T-helper 2 cell treated with Interferon-gamma antibody and Interleukin-4, amounts not matched to agents 100 ng/mL and 5 ng/mL, for 36 hours (primary cell): ENCODE results near the gene APOBEC2. TPM values are rescaled to one million over a fixed set of nuclear protein-coding genes. Genes with fewer than 3 reads are reported as not detected.
"Not testable (repeated sequence)": the region's sequence is repeated elsewhere in the genome, so short reads cannot be mapped to it uniquely, and the experiment has no call there.

Source experiments
- intact Hi-C: fragments of 100-400 bp; cut with micrococcal nuclease; formaldehyde crosslinking; loops from one replicate; pipeline ENCODE4 v1.15.1; 2023
- total RNA-seq: library from RNA; stranded (reverse); gene quantifications from 2 replicates; pipeline ENCODE4 v1.2.3, GENCODE V29; 2022

The APOBEC2 gene
- not detected in 2 replicates for total RNA-seq

DNA sequence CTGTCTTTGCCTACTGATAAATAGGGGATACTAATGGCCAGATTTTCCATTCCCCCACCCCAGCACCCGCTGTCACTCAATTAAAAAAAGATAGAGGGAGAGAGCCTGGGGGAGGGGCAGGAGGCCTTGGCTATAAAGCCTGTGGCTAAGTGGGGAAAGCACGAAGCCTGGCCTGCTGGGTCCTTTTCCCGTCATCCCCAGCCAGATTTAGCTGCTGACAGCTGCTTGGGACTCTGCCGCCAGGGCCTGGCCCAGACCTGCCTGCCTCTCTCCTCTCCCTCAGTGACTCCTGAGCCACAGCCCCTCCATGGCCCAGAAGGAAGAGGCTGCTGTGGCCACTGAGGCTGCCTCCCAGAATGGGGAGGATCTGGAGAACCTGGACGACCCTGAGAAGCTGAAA lies at the start of gene APOBEC2:
Gene APOBEC2, plus strand, starts transcription at position 162 of the 400 bp plus-strand sequence. Its CDS starts 146 bp downstream, at position 308.
- intact Hi-C loops: no loop called here

DNA sequence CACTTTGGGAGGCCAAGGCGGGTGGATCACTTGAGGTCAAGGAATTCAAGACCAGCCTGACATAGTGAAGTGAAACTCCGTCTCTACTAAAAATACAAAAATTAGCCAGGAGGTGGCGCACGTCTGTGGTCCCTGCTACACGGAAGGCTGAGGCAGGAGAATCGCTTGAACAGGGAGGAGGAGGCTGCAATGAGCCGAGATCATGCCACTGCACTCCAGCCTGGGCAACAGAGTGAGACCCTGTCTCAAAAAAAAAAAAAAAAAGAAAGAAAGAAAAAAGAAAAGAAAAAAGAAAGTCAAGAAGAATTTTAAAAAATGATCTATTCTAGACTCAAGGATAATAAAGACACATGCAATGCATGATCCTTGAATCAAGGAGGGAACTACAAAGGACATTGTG lies 46.8 kb upstream of the APOBEC2 start:
- intact Hi-C loops: loop anchor here (1.0 to 5.0 kb wide), 4 partner anchors 21 to 176 kb away; partner anchors contain the start of gene UNC5CL

DNA sequence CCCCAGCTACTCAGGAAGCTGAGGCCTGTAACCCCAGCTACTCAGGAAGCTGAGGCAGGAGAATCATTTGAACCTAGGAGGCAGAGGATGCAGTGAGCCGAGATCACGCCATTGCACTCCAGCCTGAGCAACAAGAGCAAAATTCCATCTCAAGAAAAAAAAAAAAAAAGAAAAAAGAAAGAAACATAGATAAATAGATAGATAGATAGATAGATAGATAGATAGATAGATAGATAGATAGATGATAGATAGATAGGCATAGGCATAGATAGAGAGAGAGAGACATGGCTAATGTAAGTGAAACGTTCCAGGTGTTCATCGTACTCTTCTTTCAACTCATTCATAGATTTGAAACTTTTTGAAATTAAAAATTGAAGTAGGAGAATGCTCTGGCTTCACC lies 46.0 kb upstream of the APOBEC2 start:
- intact Hi-C loops: loop anchor here (1.0 to 5.0 kb wide), 4 partner anchors 20 to 175 kb away; partner anchors contain the start of gene UNC5CL

DNA sequence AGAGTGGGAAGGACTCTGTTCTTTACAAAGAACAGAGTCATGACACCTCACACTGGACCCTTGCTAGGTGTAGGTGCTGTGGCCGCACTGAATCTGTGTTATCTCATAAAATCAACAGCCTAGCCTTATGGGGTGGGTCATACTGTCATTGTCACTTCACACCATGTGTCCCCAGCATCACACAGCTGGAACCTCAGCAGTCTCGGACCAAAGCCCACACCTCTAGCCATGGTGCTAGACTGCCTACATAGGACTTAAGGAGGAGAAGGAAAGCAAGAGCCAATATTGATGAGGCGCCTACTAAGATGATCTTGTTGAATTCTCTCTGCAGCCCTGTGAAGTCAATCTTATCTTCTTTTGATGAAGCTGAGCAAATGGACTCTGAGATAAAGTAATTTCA lies 45.0 kb upstream of the APOBEC2 start:
- intact Hi-C loops: loop anchor here (5.0 kb wide), 1 partner anchor 174 kb away; no protein-coding TSS in a partner anchor

DNA sequence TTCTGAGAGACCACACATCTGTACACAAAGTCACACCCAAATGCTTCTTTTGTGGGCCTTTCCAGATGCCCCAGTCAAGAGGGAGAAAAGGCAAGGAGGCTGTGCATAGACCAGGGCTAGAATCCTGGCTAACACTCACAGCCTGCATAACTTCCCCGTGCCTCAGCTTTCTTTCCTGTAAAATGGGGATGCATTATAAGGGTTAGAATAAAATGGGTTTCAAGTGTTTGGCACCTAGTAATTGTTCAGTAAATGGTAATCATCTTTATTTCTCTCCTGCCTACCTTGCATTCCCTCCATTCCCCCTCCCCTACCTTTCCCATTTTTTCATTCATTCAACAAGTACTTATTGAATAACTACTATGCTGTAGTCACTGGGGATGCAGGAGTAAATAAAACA lies 43.3 kb upstream of the APOBEC2 start:
- intact Hi-C loops: loop anchor here (5.0 kb wide), 1 partner anchor 173 kb away; no protein-coding TSS in a partner anchor

DNA sequence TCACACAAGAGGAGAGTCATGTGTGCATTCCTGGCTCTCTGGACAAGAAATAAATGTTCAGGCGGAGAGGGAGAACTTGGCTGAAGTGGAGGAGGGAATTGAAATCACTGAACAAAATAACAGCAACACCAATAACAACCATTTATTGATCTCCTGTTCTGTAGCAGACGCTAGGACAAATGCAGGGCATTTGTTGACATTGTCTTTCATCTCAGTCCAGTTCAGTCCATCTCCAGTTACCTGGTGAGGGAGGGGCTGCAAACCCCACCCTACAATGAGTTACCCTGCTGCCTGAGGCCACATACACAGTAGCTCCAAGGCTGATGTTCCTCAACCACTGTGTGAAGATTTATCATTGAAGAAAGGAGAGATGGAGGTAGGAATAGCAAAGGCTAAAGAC lies 41.3 kb upstream of the APOBEC2 start:
- intact Hi-C loops: no loop called here

DNA sequence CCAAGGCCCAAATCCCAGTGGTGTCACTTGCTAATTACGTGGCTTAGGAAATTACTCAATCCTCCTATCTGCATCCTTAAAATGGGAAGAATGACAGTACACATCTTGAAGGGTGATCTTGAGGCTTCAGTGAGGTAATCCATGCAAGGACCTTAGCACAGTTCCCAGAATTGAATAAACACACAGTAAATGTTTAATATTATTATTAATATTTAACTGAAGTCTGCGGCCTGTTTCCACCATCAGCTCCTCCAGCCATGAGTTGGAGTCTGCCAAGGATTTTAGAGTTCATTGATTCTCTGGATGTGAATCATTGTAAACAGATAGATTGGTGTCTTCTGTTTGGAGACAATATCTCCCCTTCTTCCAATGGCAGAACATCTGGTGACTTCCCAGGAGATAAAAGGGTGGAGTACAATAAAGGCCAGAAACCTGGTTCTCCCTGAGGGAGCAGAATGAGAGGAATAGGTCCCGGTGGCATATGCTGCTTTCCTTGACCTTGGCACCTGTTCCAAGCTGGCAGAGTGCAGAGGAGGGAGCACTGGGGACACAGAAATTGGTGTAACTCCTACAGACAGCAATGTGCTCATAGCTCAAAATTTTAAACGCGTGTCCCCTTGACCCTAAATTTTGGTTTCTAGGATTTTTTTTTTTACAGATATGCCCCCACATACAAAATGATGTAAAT lies 39.4 kb upstream of the APOBEC2 start:
- intact Hi-C loops: no loop called here

DNA sequence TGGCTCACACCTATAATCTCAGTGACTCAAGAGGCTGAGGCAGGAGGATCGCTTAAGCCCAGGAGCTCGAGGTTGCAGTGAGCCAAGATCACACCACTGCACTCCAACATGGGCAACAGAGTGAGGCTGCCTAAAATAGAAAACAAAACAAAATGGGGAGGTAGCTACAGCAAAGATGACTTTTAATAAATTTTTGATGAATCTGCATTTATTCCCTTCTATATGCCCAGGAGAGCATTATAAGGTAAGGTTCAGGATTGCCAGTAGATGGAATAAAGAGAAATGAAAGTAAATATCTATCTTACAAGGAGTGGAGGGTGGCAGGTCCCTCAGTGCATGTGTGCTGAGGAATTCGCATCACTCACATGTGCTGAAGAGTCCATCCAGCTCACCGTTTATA lies 38.2 kb upstream of the APOBEC2 start:
- intact Hi-C loops: no loop called here

DNA sequence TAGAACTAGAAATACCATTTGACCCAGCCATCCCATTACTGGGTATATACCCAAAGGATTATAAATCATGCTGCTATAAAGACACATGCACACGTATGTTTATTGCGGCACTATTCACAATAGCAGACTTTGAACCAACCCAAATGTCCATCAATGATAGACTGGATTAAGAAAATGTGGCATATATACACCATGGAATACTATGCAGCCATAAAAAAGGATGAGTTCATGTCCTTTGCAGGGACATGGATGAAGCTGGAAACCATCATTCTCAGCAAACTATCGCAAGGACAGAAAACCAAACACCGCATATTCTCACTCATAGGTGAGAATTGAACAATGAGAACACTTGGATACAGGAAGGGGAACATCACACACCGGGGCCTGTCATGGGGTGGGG lies 37.1 kb upstream of the APOBEC2 start:
- intact Hi-C loops: not testable (repeated sequence)

DNA sequence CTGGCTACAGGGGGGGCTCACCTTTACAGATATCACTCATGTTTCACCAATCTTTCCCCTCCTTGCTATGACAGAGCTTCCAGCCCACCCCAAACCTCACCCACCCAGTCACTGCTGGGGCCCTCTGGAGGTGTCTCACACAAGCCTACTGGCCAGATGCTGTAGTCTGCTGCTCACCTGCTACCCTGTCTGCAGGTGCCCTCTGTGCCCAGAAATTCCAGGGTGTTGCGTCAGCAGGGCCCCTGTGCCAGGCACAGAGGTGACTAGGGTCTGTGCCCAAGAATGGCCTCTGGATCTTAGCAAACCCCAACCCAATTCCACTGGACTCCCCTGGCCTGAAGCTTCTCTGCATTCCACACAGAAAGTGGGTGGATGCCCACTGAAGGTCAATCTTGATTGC lies 35.3 kb upstream of the APOBEC2 start:
- intact Hi-C loops: no loop called here

DNA sequence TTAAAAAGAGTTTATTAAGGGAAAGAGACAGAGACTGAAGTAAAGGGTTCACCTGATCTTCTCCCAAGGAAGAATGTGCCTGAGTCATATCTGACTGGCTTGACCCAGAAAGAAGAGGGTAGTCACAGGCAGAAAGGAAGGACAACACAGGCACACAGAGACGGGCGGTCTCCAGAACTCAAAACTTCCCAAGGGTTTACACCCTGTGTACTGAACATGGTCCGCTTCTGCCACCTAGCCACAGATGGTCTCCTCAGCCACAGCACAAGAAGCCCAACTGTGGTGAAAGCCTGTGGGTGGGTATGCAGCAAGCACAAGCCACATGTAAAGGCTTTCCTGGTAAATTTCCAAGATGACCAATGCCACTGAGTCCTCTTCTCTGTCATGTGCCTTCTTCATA lies 31.2 kb upstream of the APOBEC2 start:
- intact Hi-C loops: no loop called here

DNA sequence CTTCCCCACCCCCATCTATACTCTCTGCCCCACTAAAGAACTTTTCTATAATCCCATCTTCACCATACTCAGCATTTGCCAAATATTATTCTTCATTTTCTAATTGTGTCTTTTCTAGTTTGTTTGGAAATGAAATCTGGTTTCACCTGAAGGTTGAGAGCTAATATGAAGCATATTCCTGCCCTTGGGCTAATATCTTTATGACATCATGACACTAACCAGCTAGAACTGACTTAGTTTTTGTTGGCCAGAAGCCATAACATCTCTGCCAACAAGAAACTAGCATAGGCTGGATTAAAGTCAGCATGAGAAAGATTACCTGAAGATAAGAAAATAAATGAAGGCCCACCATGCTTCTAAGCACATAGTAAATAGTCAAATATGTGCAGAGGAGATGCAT lies 30.7 kb upstream of the APOBEC2 start:
- intact Hi-C loops: no loop called here

DNA sequence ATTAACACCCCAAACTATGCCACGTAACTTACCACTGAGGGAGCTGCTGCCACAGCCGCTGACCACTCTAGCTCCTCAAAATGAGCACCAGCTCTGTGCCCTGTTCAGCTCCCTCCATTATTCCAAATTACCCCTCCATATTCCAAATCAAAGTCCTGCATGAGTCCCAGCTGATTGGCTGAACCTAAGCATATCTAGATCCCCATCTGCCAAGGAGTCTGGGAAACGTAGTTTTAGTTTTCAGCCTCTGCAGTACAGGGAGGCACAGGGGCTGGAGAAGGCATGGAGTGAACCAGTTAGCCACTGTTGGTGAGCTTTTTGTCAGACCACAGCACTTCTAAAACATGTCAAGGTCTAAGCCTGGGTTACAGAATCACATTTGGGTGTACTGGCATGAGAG lies 29.9 kb upstream of the APOBEC2 start:
- intact Hi-C loops: no loop called here

DNA sequence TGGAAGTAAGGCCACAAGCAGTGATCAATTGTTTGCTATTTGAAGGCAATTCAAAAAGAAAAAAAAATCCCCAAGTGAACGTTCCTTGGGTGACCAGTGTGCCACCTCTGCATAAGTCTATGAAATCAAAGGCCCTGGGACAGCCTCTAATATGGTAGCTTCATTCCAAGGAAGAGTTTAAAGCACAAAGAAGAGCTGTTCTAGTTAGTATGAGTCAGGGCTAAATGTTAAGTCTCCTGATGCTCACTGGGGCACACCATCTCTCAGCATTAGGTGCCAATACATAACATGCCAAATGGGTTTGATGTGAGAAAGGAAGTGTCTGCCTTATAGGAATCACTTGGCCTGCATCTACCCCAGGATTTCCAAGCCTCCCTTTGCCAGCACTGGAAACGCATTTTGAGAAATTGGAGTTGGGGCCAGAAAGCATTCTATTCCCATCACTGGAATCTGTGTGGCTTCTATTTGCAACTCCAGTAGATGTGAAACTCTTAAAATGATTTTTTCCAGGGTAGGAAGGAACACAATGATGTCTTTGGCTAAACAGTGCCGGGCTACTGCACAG lies 27.0 kb upstream of the APOBEC2 start:
- intact Hi-C loops: loop anchor here (5.0 kb wide), 2 partner anchors 281 to 439 kb away; partner anchors contain the start of gene LRFN2

DNA sequence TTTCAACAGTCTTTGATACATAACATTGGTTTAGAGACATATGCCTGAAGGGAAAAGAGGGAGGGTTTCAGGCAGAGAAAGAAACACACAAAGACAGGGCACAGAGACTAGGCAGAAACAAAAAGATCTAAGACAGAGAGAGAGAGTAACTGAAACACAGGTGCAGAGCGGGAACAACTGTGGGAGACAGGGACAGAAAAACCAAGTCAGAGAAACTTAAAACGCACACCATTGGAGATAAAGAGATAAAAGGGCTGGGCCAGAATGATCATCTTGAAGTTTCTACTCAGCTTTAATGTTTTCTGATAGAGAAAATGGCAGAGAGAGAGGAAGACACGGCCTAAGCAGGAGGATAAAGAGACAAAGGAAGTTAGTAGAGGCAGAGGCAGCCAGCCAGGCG lies 25.8 kb upstream of the APOBEC2 start:
- intact Hi-C loops: loop anchor here (1.0 to 5.0 kb wide), 6 partner anchors 21 to 440 kb away; partner anchors contain the start of genes LRFN2, NFYA and OARD1

DNA sequence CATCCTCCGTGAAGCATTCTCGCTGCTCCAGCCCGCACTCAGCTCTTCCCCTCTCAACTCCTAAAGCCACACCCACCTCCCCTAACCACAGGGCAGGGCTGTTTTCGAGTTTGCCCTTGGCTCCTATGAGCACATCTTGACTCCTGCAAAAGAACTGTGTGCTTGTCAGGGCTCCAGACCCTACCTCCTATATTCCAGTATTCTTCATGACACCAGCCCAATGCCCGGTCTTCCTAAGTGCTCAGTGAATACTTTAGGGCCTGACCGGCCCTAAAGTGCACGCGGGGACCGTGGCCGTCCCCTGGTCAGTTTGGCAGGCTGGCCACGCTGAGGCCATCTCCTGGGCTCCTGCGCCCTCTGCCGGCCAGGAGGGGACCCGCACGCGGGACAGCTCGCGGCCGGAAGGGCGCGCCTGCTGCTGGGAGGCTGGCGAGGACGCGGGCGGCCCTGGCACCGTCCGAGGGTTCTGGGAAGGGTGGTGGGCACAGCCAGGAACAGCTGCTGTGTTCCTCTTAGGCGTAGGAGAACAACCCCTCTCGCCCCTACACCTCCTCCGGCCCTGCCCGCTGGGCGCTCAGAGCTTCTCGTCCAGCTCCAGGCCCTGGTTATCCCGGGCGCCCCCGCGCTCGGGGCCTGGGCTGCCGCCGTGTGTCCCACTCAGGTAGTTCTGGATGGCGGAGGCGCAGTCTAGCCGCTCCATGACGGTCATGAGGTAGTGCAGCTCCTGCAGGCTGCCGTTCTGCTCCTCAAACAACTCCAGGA lies 25.0 kb upstream of the APOBEC2 start:
- intact Hi-C loops: loop anchor here (1.0 to 5.0 kb wide), 6 partner anchors 22 to 441 kb away; partner anchors contain the start of genes LRFN2, NFYA and OARD1

DNA sequence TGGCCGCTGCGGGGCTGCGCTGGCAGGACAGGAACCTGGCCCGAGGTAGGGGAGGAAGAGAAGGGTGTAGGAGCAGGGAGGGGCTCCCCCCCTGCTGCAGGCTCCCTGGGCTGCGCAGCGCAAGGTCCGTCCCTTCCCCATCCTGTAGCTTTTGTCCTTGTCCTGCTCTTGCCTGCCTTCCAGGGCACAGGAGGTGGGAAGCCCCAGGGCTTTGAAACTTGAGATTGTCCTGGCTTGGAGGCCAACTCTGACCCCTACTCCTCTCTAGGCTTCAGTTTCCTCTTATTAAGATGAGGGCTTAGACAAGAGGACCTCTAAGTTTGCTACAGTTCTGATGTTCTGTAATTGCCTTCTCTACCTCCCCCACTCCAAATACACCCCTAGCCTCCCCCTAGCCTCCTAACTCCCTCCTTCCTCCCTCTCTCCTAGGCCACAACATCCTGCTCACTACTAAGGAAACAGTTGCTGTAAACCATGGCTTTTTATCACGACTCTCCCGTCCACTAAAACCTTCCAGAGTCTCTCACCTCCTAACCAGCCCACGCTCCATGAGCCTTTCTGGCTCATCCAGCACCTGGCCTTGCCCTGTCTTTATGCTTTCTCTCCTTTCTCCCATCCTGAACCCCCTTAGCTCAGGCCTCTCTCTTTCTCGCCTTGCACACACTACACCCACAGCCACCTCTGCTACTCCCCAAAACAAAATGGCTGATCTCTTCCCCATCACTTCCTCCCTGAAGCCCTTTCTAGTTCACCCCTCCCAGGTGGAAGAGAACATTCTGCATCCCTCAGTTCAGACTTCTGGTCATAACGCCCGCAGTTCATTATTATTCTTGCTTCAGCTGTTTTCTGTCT lies 24.2 kb upstream of the APOBEC2 start:
- intact Hi-C loops: loop anchor here (1.0 to 5.0 kb wide), 3 partner anchors 11 to 441 kb away; partner anchors contain the start of genes LRFN2 and UNC5CL

DNA sequence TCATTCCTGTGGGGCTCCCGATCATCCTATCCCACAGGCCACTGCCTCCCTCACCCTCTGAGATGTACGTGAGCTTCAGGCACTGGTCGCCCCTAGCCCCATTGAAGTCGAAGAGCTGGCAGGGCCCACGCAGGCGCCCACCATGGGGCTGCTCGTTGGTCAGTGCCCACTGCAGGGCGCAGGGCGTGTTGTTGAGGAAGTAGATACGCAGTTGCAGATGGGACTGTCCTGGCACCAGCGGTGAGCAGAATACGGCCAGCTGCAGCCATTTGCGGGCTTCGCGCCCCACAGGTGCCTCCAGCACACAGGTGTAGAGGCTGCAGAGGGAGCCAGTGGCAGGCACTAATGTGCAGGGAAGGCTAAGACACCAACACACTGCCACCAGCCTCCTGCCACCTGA lies 20.2 kb upstream of the APOBEC2 start:
- intact Hi-C loops: no loop called here

DNA sequence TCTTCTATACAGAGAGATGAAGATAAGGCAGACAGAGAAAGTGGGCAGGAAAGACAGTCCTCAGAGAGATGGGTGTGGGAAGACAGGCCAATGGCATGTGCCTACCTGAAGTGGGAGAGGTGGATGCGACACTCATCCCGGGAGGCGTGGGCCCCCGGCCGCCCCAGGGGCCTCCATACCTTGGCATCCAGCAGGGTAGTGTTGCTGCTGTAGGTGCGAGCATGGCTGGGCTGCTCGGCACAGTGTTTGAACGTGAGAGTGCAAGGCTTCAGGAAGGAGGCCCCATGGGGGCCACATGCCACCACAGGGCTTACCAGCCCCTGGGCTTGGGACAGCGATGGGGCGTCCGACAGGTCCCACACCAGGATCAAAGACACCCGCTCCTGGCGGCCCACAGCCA lies 19.2 kb upstream of the APOBEC2 start:
- intact Hi-C loops: no loop called here

DNA sequence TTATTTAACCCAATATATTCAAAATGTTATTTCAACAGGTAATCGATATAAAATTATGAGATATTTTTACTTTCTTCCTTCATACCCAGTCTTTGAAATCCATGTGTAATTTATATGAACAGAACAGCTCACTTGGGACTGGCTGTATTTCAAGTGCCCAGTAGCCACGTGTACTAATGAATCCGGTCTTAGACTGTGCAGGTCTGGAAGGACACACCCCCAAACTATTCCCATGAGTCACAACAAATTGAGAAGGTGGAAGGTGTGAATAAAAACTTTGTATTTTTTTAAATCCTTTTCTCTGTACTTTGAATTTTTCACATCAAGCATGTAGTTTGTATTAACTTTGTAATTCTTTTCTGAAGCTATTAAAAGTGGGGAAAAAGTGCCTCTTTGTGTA lies 16.8 kb upstream of the APOBEC2 start:
- intact Hi-C loops: no loop called here

DNA sequence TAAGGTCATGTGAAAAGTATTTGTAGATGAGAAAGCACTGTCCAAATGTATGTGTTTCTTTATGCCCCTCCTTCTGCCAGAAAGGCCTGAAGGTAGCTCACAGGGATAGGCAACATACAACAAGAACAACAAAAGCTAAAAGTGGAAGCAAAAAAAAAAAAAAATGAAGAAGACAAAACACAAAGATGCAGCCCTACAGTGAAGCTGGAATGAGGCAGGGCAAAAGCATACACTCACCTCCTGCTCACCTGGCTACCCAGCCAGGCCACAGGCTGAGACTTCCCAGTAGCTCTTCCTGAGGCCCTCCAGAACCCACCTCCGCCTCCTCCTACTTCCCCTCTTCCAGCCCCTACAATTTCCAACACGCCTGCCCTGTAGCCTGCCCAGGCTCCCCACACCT lies 16.4 kb upstream of the APOBEC2 start:
- intact Hi-C loops: no loop called here
